ENCODE results near the gene PLEKHN1.

PLEKHN1 gene

GRCh38 chr1:1022302-1023009, 56.2 kb downstream of the PLEKHN1 start:
- Histone ChIP-seq H3K79me2 (ENCODE audit: control insufficient read depth, insufficient read depth, low read length, poor library complexity) (peaks cover 12% of the 10 kb centered on the region), H2BK120ac (ENCODE audit: insufficient read depth, low read length, poor library complexity) (no peak overlapping the region), H3K9me3 (ENCODE audit: insufficient read depth, low read depth, low read length) (peaks cover 2% of the 10 kb centered on the region), H3K23ac (ENCODE audit: low read length) (no peak overlapping the region), H3K14ac (ENCODE audit: low read length) (peak overlapping the region; percentile 18), H3K9ac (ENCODE audit: low read length) (no peak overlapping the region), H3K4me1 (ENCODE audit: control insufficient read depth in 1 of 2, insufficient read depth in 2 of 2, low read length in 2 of 2) (peaks cover 42 to 49% of the 10 kb centered on the region in 2 experiments), H3K18ac (ENCODE audit: low read length) (no peak overlapping the region), H3K27ac (ENCODE audit: low read depth, low read length) (no peak overlapping the region), H2AK5ac (ENCODE audit: low read length) (no peak overlapping the region), H3K4me3 (ENCODE audit: low read depth, low read length) (peak overlapping the region; percentile 45), H2AFZ (ENCODE audit: insufficient read depth, low read length, poor library complexity) (no peak overlapping the region), H2BK5ac (ENCODE audit: low read depth, low read length, poor library complexity) (no peak overlapping the region), H3K4ac (ENCODE audit: low read depth, low read length) (no peak overlapping the region), H3K4me2 (ENCODE audit: low read length) (no peak overlapping the region), H4K91ac (ENCODE audit: low read depth, low read length) (no peak overlapping the region), H4K8ac (ENCODE audit: low read depth, low read length) (no peak overlapping the region), H3K36me3 (ENCODE audit: control insufficient read depth in 1 of 2, insufficient read depth in 2 of 2, low read length in 2 of 2) (peaks cover 29% of the 10 kb centered on the region in 2 experiments), H2BK12ac (ENCODE audit: low read length) (no peak overlapping the region), H4K12ac (ENCODE audit: low read depth, low read length) (no peak overlapping the region), H3K27me3 (ENCODE audit: insufficient read depth, low read length) (no peaks in the 10 kb centered on the region), H3K79me1 (ENCODE audit: low read length) (peaks cover 24% of the 10 kb centered on the region)
- WGBS (ENCODE audit: extremely low coverage, insufficient coverage, insufficient read length) = no CpG with 5 or more reads among the region's 27 CpGs
- DNase-seq = no peak

GRCh38 chr1:1023700-1024099, 57.4 kb downstream of the PLEKHN1 start:
- H3K4me1 ChIP-seq (ENCODE audit: control insufficient read depth in 1 of 2, insufficient read depth in 2 of 2, low read length in 2 of 2) = peaks cover 42 to 49% of the 10 kb centered on the region in 2 experiments
- H2AFZ ChIP-seq (ENCODE audit: insufficient read depth, low read length, poor library complexity) = no peak overlapping the region
- H3K4ac ChIP-seq (ENCODE audit: low read depth, low read length) = no peak overlapping the region
- peaks cover 12% of the 10 kb centered on the region for H3K79me2 ChIP-seq (ENCODE audit: control insufficient read depth, insufficient read depth, low read length, poor library complexity)
- DNase-seq = no peak
- H3K36me3 ChIP-seq (ENCODE audit: control insufficient read depth in 1 of 2, insufficient read depth in 2 of 2, low read length in 2 of 2) = peaks cover 35 to 36% of the 10 kb centered on the region in 2 experiments
- no peak overlapping the region for H3K9ac ChIP-seq (ENCODE audit: low read length)
- peaks cover 24% of the 10 kb centered on the region for H3K79me1 ChIP-seq (ENCODE audit: low read length)
- H3K4me3 ChIP-seq (ENCODE audit: low read depth, low read length) = no peak overlapping the region
- peak overlapping the region; percentile 72 for H4K91ac ChIP-seq (ENCODE audit: low read depth, low read length)
- no peak overlapping the region for H3K4me2 ChIP-seq (ENCODE audit: low read length)
- H2AK5ac ChIP-seq (ENCODE audit: low read length) = peak overlapping the region; percentile 65
- H2BK12ac ChIP-seq (ENCODE audit: low read length) = peak overlapping the region; percentile 71
- H2BK120ac ChIP-seq (ENCODE audit: insufficient read depth, low read length, poor library complexity) = peak overlapping the region; percentile 7
- no peak overlapping the region for H3K18ac ChIP-seq (ENCODE audit: low read length)
- H3K9me3 ChIP-seq (ENCODE audit: insufficient read depth, low read depth, low read length) = peaks cover 2% of the 10 kb centered on the region
- no peaks in the 10 kb centered on the region for H3K27me3 ChIP-seq (ENCODE audit: insufficient read depth, low read length)
- H3K27ac ChIP-seq (ENCODE audit: low read depth, low read length) = no peak overlapping the region
- WGBS (ENCODE audit: extremely low coverage, insufficient coverage, insufficient read length) = no CpG with 5 or more reads among the region's 13 CpGs
- no peak overlapping the region for H3K14ac ChIP-seq (ENCODE audit: low read length)
- no peak overlapping the region for H4K12ac ChIP-seq (ENCODE audit: low read depth, low read length)
- H3K23ac ChIP-seq (ENCODE audit: low read length) = no peak overlapping the region
- no peak overlapping the region for H4K8ac ChIP-seq (ENCODE audit: low read depth, low read length)
- H2BK5ac ChIP-seq (ENCODE audit: low read depth, low read length, poor library complexity) = no peak overlapping the region

GRCh38 chr1:1024149-1024770, 58.0 kb downstream of the PLEKHN1 start:
- Histone ChIP-seq H3K27ac (ENCODE audit: low read depth, low read length) (peak overlapping the region; percentile 11), H3K14ac (ENCODE audit: low read length) (peak overlapping the region; percentile 28), H4K12ac (ENCODE audit: low read depth, low read length) (no peak overlapping the region), H3K4ac (ENCODE audit: low read depth, low read length) (peak overlapping the region; percentile 9), H3K79me2 (ENCODE audit: control insufficient read depth, insufficient read depth, low read length, poor library complexity) (peaks cover 12% of the 10 kb centered on the region), H2BK5ac (ENCODE audit: low read depth, low read length, poor library complexity) (peak overlapping the region; percentile 8), H3K9ac (ENCODE audit: low read length) (peak overlapping the region; percentile 36), H3K36me3 (ENCODE audit: control insufficient read depth in 1 of 2, insufficient read depth in 2 of 2, low read length in 2 of 2) (peaks cover 35 to 36% of the 10 kb centered on the region in 2 experiments), H3K27me3 (ENCODE audit: insufficient read depth, low read length) (no peaks in the 10 kb centered on the region), H3K79me1 (ENCODE audit: low read length) (peaks cover 24% of the 10 kb centered on the region), H3K9me3 (ENCODE audit: insufficient read depth, low read depth, low read length) (peaks cover 2% of the 10 kb centered on the region), H4K91ac (ENCODE audit: low read depth, low read length) (peak overlapping the region; percentile 72), H3K18ac (ENCODE audit: low read length) (peak overlapping the region; percentile 13), H2AK5ac (ENCODE audit: low read length) (peak overlapping the region; percentile 65), H2AFZ (ENCODE audit: insufficient read depth, low read length, poor library complexity) (no peak overlapping the region), H4K8ac (ENCODE audit: low read depth, low read length) (peak overlapping the region; percentile 18), H3K23ac (ENCODE audit: low read length) (no peak overlapping the region), H2BK120ac (ENCODE audit: insufficient read depth, low read length, poor library complexity) (peak overlapping the region; percentile 28), H3K4me2 (ENCODE audit: low read length) (peak overlapping the region; percentile 36), H3K4me1 (ENCODE audit: control insufficient read depth in 1 of 2, insufficient read depth in 2 of 2, low read length in 2 of 2) (peaks cover 42 to 46% of the 10 kb centered on the region in 2 experiments), H2BK12ac (ENCODE audit: low read length) (peak overlapping the region; percentile 71), H3K4me3 (ENCODE audit: low read depth, low read length) (no peak overlapping the region)
- whole genome bisulfite sequencing (ENCODE audit: extremely low coverage, insufficient coverage, insufficient read length) = no CpG with 5 or more reads among the region's 9 CpGs
- DNase-seq = no peak

- peaks cover 3% of the 10 kb centered on the region for H3K9me3 ChIP-seq (ENCODE audit: insufficient read depth, low read depth, low read length)
- H3K4ac ChIP-seq (ENCODE audit: low read depth, low read length) = peak overlapping the region; percentile 81
- peak; percentile 37 to 60 for DNase-seq
- no peak overlapping the region for H3K4me3 ChIP-seq (ENCODE audit: low read depth, low read length)
- peaks cover 35 to 36% of the 10 kb centered on the region in 2 experiments for H3K36me3 ChIP-seq (ENCODE audit: control insufficient read depth in 1 of 2, insufficient read depth in 2 of 2, low read length in 2 of 2)
- H3K27me3 ChIP-seq (ENCODE audit: insufficient read depth, low read length) = no peaks in the 10 kb centered on the region
- no CpG with 5 or more reads among the region's 31 CpGs for WGBS (ENCODE audit: extremely low coverage, insufficient coverage, insufficient read length)
- H3K4me2 ChIP-seq (ENCODE audit: low read length) = peak overlapping the region; percentile 36
- peak overlapping the region; percentile 73 for H3K9ac ChIP-seq (ENCODE audit: low read length)
- H4K12ac ChIP-seq (ENCODE audit: low read depth, low read length) = peak overlapping the region; percentile 33
- peak overlapping the region; percentile 36 for H3K18ac ChIP-seq (ENCODE audit: low read length)
- no peak overlapping the region for H3K23ac ChIP-seq (ENCODE audit: low read length)
- H4K8ac ChIP-seq (ENCODE audit: low read depth, low read length) = peak overlapping the region; percentile 79
- H3K4me1 ChIP-seq (ENCODE audit: control insufficient read depth in 1 of 2, insufficient read depth in 2 of 2, low read length in 2 of 2) = peaks cover 42 to 46% of the 10 kb centered on the region in 2 experiments
- peak overlapping the region; percentile 18 for H3K27ac ChIP-seq (ENCODE audit: low read depth, low read length)
- H2BK120ac ChIP-seq (ENCODE audit: insufficient read depth, low read length, poor library complexity) = peak overlapping the region; percentile 93
- H3K14ac ChIP-seq (ENCODE audit: low read length) = peak overlapping the region; percentile 62
- H3K79me1 ChIP-seq (ENCODE audit: low read length) = peaks cover 24% of the 10 kb centered on the region
- H4K91ac ChIP-seq (ENCODE audit: low read depth, low read length) = peak overlapping the region; percentile 99
- peak overlapping the region; percentile 58 for H2AK5ac ChIP-seq (ENCODE audit: low read length)
- H2AFZ ChIP-seq (ENCODE audit: insufficient read depth, low read length, poor library complexity) = peak overlapping the region; percentile 9
- peak overlapping the region; percentile 78 for H2BK5ac ChIP-seq (ENCODE audit: low read depth, low read length, poor library complexity)
- H3K79me2 ChIP-seq (ENCODE audit: control insufficient read depth, insufficient read depth, low read length, poor library complexity) = peaks cover 11% of the 10 kb centered on the region
- peak overlapping the region; percentile 86 for H2BK12ac ChIP-seq (ENCODE audit: low read length)
Observed at GRCh38 chr1:1024771-1025699, 58.8 kb downstream of the PLEKHN1 start.

Data from trophoblast cell (in vitro differentiated cells and primary cell).